HG03039 (cell line): Measurements from ENCODE around the gene FOLR3.
"Not testable (repeated sequence)": the region's sequence is repeated elsewhere in the genome, so short reads cannot be mapped to it uniquely, and the experiment has no call there.

Source experiments
- ATAC-seq: cut with Tn5 transposase; IDR thresholded peaks from one replicate; pipeline ENCODE4 v1.9.1; 2021; ENCODE audit warnings: mild to moderate bottlenecking, moderate library complexity; ENCODE audit not compliant: unreplicated experiment

Gene FOLR3

DNA sequence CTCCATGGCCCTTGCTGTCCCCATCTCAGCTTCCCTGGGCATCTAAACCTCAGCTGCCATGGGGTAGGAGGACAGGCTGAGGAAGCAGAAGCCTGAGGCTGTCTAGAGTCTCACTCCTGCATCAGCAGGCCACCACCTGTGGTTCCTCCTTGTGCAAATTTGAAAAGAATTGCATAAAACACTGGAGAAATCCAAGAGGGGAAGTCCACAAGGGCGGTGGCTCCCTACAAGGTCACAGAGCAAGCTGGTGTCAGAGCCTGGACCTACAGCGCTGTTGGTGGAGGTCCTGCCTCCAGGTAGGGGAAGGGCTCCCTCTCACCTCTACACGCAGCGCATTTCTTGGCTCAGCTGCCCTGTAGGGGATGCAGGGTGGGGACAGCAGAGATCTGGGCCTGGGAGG, at the start of gene FOLR3:
Gene FOLR3, plus strand, starts transcription at position 253 of the 400 bp plus-strand sequence. CDS start 228 bp downstream, outside the sequence.
- not testable (repeated sequence) for ATAC-seq

DNA sequence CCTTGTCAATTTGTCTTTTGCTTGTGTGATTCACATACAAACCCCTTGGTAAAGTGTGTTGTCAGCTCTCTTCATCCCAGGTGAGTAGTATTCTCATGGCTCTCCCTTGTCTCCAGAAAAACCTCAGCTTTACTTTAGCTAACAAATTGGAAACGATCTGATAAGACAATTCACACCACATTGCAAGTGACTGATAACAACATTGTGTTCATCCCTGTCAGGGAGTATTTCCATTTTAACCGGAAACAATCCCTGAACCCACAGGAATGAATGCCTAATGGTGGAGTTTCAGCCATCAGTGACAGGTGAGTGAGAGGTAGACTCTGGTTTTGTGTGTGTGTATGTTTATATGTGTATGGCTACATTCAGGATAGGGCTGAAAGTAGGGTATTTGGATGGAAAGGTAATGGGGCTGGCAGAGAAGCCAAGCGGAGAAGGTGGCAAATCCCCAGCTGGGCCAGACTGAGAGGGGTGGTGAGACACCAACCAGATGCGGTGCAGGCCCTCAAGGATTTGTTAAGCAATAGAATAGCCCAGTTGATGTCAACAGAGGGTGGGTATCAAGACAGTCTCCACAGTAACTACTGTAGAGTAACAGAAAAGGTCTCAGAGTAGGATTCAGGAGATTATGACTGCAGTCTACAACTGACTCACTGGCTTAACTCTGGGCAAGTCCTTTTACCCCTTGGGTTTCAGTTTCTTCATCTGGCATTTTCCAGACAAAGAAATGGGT, 47.3 kb upstream of the FOLR3 start:
- ATAC-seq = no peak

DNA sequence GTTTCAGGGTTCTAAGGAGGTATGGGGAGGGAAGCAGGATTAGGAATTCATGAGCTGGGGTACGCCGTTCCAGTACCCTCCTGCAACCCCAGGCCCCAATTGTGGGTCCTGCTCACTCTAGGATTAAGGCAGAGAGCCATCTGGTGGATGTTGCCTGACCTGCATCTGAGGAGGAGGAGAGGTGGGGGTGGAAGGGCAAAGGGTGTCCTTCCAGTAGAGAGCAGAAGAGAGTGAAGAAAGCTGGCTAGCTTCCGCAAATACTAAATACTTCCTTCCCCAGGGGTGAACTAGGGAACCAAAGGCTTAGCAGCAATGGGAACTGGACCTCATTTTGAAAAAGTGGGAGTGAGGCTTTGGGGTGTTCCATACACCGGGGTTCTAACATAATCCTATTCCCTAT, 44.2 kb upstream of the FOLR3 start:
- peak; percentile 58 for ATAC-seq

- no peak for ATAC-seq
These were observed 36.8 kb upstream of the FOLR3 start for GRCh38 chr11:72098741-72099140.

GRCh38 chr11:72100009-72100408, 35.5 kb upstream of the FOLR3 start:
- ATAC-seq = no peak

DNA sequence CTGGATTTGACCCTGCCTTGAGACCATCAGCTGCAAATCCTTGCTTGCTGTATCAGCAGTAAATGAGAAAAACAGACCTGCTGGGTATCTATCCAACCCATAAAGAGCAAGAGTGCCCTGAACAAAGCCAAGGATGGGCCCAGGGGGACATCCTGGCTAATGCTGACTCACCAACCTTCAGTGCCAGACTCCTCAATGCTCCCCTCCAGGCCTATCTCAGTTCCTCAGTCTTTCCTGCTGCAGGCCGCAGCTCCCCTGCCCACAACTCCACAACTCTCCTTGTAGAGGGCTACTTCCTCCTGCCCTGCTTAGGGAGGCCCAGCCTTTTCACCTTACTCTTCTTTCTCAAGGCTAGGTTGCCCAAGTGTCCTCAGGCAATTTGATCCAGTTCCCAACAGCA, 35.1 kb upstream of the FOLR3 start:
- no peak for ATAC-seq

GRCh38 chr11:72102162-72102561, 33.4 kb upstream of the FOLR3 start:
- no peak for ATAC-seq

- peak; percentile 8 for ATAC-seq
These were observed 32.9 kb upstream of the FOLR3 start for GRCh38 chr11:72102631-72102945.

GRCh38 chr11:72102946-72103753, 32.4 kb upstream of the FOLR3 start, which contains the start of gene LAMTOR1:
TSS of gene LAMTOR1 (minus strand) at chr11:72103297. CDS start at chr11:72103224, 73 bp downstream.
- peak; percentile 84 for ATAC-seq

- ATAC-seq = no peak
These were observed 31.8 kb upstream of the FOLR3 start for GRCh38 chr11:72103754-72104167.

- no peak for ATAC-seq
These were observed 29.6 kb upstream of the FOLR3 start, which contains the start of gene TOMT for GRCh38 chr11:72105888-72106287. TSS of gene TOMT (plus strand) at chr11:72105924. CDS start at chr11:72105952, 28 bp downstream.

GRCh38 chr11:72111300-72112142, 24.0 kb upstream of the FOLR3 start:
- no peak for ATAC-seq

- peak; percentile 81 for ATAC-seq
These were observed 23.2 kb upstream of the FOLR3 start, which contains the start of gene ANAPC15 for GRCh38 chr11:72112143-72112977. TSS of gene ANAPC15 (minus strand) at chr11:72112695. CDS start at chr11:72111276, 1,419 bp downstream.

GRCh38 chr11:72112978-72113808, 22.3 kb upstream of the FOLR3 start:
- no peak for ATAC-seq

- no peak for ATAC-seq
These were observed 21.0 kb upstream of the FOLR3 start for GRCh38 chr11:72114570-72114969.

DNA sequence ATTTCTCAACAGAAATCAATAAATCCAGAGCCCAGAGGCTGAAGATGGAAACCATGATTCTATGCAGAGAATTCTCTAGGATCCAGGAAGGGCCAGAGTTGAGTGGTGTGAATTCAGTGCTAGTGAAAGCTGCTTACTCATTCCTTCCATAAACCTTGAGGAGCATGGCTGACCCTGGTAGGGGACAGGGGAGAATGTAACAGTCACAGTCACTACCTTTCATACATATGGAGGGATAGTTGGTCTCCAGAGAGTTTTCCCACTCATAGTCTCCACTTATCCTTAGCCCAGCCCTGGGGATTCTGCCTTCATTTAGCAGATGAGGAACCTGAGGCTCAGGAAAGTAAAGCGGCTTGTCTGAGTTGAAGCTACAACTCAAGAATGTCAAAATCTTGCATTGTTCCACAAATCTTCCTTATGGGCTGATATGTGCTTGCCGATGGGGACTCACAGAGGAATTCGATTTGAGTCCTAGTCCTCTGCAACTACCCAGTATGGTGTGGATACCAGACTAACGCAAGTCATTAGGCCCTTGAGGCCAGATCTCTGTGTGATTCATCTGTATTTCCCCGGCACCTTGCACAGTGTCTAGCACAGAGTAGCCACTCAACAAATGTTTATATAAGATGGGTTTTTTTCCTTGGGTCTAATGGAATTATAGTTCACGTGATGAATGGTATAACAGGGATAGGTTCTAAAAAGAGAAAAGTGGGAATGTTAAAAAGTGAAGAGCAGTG, 19.3 kb upstream of the FOLR3 start:
- ATAC-seq = no peak

DNA sequence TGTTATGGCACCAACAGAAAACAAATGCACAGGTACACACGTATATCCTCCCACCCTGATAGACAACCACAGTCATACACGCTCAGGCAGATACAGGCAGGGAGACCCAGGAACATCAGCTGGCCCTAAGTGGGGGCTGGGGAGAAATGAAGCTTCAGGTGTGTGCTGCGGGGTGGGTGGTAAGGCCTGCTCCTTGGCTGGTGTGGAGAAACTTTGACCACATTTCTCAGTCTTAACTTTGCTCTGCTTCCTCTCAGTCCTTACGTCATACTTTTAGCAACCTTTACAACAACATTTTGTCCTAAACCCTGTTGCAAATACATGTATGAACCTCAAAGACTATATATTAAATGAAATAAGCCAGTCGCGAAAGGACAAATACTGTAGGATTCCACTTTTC, 16.3 kb upstream of the FOLR3 start:
- no peak for ATAC-seq

- no peak for ATAC-seq
These were observed 14.6 kb upstream of the FOLR3 start for GRCh38 chr11:72120930-72121329.

GRCh38 chr11:72122607-72123006, 12.9 kb upstream of the FOLR3 start:
- no peak for ATAC-seq
